ENCODE data around the gene FAM20C.

The FAM20C gene

GRCh38 chr7:273327-273726 is 81.0 kb downstream of the FAM20C start:
- no peak for DNase-seq (ENCODE audit: low spot score)

- DNase-seq (ENCODE audit: low spot score), result no peak
Observed at GRCh38 chr7:274266-274665, 81.9 kb downstream of the FAM20C start.

DNA sequence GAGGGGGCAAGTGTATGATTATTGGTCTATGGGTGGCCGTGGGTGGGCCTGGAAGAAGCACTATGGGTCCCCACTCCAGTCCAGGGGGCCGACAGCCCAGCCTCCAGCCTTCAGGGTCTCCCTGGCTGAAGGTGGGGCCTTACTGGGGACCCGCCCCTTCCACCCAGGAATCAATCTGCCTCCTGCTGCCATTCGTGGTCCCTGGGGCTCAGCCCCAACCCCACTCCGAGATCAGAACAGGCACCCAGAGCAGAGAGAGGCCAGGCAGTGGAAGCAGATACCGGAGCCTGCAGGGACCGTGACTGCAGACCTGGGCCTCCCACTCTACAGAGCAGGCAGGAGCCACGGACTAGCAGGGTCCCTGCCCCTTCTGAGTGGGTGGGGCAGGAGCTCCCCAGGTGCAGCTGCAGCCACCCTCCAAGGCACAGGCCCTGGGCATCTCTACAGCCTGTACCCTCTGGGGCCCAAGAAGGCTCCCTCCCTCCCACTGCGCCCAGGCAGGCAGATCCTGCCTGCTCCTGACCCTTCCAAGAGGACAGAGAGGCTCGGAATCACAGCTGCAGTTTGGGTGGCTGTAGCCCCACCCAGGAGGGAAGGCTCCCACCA is 84.0 kb downstream of the FAM20C start:
- no peak for DNase-seq (ENCODE audit: low spot score)

DNA sequence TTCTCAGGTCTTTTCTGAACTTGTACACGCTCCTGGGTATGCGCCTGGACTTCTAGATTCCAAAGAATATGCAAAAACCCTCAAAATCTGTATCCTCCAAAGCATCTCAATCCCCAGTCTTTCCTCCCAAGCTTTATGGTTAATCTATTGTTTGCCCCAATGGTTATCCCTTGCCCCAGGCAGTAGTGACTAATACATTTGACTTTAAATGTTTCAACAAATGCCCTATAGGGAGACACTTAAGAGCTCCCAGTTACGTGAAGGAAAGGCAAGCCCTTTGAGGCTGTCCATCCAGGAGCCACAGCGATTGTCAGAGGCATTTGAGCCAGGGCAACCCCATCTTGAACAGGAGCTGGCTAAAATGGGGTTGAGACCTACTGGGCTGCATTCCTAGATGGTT is 84.9 kb downstream of the FAM20C start:
- DNase-seq (ENCODE audit: low spot score), result no peak

DNA sequence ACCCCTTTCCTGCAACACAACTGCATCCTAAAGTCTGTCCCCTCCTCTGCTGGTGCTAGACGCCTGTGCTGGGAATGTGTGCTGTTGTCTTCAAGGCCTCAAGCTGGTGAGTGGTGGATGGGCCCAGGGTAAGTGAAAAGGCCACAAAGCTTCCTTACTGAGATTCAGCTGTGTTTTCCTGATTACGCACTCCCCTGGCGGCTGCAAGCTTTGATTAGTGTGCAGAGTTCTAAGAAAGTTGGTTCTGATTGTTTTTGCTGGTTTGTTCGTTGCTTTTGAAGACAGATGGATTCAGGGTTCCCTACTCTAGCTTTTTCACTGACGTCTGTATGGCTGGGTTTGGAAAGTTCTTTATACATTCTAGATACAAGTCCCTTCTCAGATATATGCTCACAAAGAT is 85.7 kb downstream of the FAM20C start:
- DNase-seq (ENCODE audit: low spot score), result no peak

DNA sequence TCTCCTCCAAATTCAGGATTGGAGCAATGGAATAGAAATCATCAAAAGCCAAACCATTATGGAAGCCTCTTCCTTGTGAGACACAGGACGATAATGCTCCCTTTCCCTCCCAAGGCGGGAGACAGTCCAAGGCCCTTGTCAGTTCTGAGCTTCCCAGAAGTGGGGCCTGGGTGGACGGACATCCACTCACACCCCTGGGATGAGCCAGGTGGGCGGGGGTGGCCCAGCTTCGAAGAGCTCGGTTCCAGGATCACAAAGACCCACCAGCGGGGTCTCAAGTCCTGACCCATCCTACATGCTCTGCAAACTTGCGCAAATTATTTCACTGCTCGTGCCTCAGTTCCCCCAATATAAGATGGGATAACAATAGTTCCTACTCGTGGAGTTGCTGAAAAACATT is 87.5 kb downstream of the FAM20C start:
- DNase-seq (ENCODE audit: low spot score), result no peak

DNA sequence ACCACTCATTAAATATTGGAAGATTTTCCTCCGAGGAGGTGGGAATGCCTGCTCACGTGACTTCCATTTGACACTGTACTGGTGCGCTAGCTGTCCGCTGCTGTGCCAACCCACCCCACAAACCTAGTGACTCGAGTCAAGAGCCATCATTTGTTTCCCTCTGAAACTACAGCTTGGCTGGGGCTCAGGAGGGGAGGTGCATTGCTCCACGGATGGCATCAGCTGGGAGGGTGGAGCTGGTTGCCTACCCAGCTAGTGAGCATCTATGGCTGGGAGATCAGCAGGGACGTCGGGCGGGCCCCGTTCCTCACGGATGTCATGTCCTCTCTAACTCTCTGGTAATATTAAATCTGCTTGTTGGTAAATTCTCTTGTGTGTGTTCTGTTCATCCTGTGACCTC is 88.1 kb downstream of the FAM20C start:
- DNase-seq (ENCODE audit: low spot score), result no peak

DNA sequence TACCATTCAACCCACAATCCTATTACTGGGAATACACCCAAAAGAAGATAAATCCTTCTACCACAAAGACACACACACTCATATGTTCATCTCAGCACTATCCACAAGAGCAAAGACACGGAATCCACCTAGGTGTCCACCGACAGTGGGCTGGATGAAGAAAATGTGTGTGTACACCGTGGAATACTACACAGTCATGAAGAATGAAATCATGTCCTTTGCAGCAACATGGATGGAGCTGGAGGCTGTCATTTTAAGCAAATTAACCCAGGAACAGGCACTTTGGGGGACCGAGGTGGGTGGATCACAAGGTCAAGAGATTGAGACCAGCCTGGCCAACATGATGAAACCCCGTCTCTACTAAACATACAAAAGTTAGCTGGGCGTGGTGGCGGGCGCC is 89.3 kb downstream of the FAM20C start:
- DNase-seq (ENCODE audit: low spot score), result no peak

GRCh38 chr7:282621-283020 is 90.2 kb downstream of the FAM20C start:
- no peak for DNase-seq (ENCODE audit: low spot score)

- DNase-seq (ENCODE audit: low spot score), result no peak
Observed at GRCh38 chr7:284762-285722, 92.7 kb downstream of the FAM20C start.

GRCh38 chr7:285731-286130 is 93.4 kb downstream of the FAM20C start:
- no peak for DNase-seq (ENCODE audit: low spot score)

DNA sequence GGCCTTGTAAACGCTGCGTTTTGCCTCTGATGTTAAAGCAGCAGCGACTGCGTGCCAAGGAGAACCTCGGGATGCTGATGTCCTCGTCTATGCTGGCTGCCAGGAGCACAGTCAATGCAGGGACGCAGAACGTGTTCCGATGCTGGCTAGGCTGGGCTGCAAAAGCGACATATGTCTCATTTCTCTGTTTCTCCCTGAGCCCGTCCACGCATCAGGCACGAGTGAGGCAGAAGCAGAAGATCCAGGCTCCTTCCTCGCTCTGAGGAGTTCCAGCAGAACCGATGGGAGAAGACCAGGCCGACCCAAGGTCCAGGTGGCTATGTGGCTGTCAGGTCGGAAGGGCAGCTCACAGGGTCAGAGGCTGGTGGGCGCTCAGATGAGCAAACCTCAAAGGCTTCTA is 93.9 kb downstream of the FAM20C start:
- DNase-seq (ENCODE audit: low spot score), result no peak

GRCh38 chr7:288671-289101 is 96.3 kb downstream of the FAM20C start:
- DNase-seq (ENCODE audit: low spot score), result no peak

DNA sequence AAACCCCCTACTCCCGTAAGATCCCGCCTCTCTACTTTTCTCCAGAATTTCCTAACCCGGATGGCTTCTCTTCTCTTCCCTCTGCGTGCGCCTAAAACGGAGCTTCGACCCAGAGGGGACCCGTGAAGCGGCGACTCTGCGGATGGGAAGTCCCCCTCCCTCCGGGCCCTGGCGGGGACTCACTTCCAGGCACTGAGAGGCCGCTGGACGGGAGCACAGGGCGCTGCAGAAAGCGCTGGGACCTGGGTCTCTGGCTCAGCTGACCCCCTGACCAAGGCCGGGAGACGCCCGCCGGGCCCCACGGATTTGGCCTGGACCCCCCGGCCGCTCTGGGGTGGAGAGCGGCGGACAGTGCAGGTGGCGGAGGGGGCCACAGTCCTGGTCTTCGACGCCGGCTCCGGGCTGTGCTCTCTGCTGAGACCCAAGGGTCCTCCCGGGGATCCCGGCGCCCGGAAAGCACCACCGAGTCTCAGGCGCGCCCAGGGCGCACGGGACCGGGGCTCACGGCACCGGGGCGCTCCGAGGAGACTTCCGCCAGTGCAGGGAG is 96.9 kb downstream of the FAM20C start:
- no peak for DNase-seq (ENCODE audit: low spot score)

DNA sequence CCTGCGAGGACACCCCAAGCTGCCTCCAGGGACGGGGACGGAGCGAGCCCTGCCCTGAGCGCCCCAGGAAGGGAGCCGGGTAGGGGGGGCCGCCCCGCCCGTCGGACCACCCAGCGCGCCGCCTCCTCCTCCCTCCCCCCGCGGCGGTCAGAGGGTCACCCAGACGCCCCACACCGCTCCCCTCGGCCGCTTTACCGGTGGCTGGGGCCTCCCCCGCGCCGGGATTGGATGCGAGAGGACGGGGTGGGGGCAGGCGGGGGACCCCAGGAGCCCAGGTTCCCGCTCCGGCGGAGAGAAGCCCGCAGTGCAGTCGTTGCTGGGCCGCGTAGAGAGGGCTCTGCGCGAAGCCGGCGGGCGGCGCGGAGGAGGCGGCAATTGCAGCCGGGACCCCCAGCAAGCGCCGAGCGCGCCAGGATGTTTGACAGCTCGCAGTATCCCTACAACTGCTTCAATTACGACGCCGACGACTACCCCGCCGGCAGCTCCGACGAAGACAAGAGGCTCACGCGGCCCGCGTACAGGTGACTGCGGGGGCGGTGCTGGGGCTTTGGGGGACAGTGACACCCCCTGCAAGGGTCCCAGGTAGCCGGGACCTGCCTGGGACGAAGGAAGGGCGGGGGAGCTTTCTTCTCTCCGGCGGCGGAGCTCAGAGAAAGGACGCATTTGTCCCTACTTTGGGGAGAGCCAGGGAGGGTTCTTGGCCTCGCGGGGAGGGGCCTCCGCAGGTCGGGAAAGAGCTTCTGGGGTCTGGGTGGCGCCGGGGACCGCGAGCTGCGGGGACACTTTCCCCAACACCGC is 97.6 kb downstream of the FAM20C start, which contains the start of gene FOXL3:
Gene FOXL3, plus strand, starts transcription at position 415 of the 798 bp plus-strand sequence. Its CDS starts 0 bp downstream, at position 415.
- no peak for DNase-seq (ENCODE audit: low spot score)

GRCh38 chr7:290554-291372 is 98.4 kb downstream of the FAM20C start:
- no peak for DNase-seq (ENCODE audit: low spot score)

- DNase-seq (ENCODE audit: low spot score), result no peak
Observed at GRCh38 chr7:291373-292092, 99.2 kb downstream of the FAM20C start.

DNA sequence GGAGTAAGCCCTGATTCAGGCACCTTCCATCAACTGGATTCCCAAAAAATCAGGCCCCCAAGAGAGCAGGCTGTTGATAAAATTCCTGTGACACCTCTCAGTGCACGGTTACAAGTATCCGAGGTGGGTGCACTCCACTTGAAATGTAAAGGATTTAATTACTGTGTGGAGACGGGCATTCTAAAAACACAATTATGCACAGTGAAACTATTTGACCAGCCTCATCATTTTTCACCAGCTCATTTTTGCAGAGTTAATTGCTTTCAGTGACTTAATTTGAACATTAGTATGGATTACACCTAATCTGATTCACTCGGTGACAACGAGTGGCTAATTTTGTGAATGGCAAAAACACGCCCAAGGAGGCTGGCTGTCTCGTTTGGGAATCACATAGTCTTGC is 99.9 kb downstream of the FAM20C start:
- no peak for DNase-seq (ENCODE audit: low spot score)

GRCh38 chr7:292826-293225 is 100.5 kb downstream of the FAM20C start:
- DNase-seq (ENCODE audit: low spot score), result no peak

DNA sequence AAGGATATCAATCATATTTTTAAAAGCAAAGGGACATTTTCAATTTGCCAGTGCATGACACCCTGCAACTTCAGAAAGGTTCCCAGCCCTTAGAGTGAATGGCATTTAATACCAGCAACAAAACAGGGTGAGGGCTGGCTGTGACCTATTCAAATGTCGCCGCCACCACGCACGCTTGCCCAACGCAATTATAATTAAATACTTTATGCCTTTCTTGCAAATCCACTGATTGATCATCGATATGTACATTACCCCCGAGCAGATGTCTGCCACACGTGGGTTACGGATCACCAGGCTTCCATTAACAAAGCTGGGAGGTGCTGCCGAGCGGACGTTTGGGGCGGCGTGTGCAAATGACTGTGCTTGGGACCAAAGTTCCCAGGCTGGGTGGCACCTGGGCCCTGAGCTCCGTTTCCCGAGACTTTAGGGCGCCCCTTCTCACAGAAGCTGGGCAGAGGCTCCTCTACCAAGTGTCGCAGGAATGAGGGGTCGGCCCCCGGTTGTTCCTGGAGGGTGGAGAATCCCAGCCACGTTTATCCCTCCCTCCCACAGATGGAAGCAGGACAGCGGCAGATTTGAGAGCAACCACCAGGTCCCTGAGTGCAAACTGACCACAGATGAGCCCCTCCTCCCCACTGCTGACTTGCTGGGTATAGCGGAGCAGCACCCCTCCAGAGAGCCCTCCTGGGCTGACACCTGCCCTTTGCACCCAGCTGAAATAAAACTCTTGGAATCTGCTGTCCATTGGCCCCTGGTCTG is 101.5 kb downstream of the FAM20C start:
- no peak for DNase-seq (ENCODE audit: low spot score)

All from COLO829 (cell line).